Esophagus muscularis mucosa (tissue), 4 donors: ENCODE results near the gene SYCP1.

ENCODE experiments used
- EP300 ChIP-seq: sonication (generic); formaldehyde crosslinking; IDR thresholded peaks from one replicate; pipeline ENCODE4 v1.6.1; 2017; ENCODE audit warnings: antibody characterized with exemption
- POLR2A ChIP-seq: fragments of 450-650 bp; IDR thresholded peaks from one replicate; pipeline ENCODE4 v1.6.1; 2017; ENCODE audit warnings: antibody characterized with exemption, moderate library complexity, mild to moderate bottlenecking, low read depth
- TF ChIP-seq, protein P1 (sequence below), 3 experiments: fragments of 200-600 bp in 2 of 3; fragments of 450-650 bp in 1 of 3; sonication (generic) in 2 of 3; IDR thresholded peaks; one replicate each; pipeline ENCODE4 v1.5.1; 2017 to 2019; ENCODE audit warnings: antibody characterized with exemption in 3 of 3, mild to moderate bottlenecking in 2 of 3, moderate library complexity in 1 of 3

DNA sequence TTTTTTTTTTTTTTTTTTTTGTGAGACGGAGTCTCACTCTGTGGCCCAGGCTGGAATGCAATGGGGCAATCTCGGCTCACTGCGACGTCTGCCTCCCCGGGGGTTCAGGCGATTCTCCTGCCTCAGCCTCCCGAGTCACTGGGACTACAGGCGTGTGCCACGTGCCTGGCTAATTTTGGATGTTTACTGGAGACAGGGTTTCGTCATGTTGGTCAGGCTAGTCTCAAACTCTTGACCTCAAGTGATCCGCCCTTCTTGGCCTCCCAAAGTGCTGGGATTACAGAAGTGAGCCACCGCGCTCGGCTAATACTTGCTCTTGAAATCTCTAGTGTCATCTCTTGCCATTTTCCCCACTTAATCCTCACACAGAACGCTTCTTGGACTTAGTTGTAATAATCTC lies 1.1 kb upstream of the SYCP1 start:
- TF ChIP-seq POLR2A (no peak), EP300 (no peak)
- TF ChIP-seq, protein P1, sequence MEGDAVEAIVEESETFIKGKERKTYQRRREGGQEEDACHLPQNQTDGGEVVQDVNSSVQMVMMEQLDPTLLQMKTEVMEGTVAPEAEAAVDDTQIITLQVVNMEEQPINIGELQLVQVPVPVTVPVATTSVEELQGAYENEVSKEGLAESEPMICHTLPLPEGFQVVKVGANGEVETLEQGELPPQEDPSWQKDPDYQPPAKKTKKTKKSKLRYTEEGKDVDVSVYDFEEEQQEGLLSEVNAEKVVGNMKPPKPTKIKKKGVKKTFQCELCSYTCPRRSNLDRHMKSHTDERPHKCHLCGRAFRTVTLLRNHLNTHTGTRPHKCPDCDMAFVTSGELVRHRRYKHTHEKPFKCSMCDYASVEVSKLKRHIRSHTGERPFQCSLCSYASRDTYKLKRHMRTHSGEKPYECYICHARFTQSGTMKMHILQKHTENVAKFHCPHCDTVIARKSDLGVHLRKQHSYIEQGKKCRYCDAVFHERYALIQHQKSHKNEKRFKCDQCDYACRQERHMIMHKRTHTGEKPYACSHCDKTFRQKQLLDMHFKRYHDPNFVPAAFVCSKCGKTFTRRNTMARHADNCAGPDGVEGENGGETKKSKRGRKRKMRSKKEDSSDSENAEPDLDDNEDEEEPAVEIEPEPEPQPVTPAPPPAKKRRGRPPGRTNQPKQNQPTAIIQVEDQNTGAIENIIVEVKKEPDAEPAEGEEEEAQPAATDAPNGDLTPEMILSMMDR (IDR thresholded peaks at IDR 0.05): no peak
